HG03378 (cell line): ENCODE measurements around the gene EEF1AKMT2.
A peak's percentile ranks its signal among the peaks of the same experiment; 100 is the strongest.

ENCODE experiments used
- ATAC-seq: cut with Tn5 transposase; IDR thresholded peaks from one replicate; pipeline ENCODE4 v1.9.1; 2021; ENCODE audit warnings: mild to moderate bottlenecking, moderate library complexity; ENCODE audit not compliant: unreplicated experiment

The EEF1AKMT2 gene

DNA sequence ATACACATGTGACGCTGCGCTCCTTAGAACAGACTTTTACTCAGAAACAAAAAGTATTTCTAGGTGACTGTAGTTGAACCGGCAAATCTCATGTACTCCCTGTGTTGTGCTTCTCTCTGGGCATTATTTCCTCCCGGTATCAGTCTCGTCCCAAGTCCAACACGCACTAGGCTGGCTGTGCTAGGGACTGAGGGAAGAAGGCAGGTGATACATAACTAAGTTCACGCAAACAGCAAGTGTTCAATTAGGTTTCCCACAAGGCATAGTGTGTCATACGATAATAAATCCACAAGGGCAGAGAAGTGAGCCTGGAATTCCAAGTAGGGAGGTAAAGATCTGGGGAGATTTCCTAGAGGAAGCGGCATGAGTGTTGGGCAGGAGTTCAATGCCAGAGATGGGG, 67.9 kb downstream of the EEF1AKMT2 start:
- no peak for ATAC-seq

DNA sequence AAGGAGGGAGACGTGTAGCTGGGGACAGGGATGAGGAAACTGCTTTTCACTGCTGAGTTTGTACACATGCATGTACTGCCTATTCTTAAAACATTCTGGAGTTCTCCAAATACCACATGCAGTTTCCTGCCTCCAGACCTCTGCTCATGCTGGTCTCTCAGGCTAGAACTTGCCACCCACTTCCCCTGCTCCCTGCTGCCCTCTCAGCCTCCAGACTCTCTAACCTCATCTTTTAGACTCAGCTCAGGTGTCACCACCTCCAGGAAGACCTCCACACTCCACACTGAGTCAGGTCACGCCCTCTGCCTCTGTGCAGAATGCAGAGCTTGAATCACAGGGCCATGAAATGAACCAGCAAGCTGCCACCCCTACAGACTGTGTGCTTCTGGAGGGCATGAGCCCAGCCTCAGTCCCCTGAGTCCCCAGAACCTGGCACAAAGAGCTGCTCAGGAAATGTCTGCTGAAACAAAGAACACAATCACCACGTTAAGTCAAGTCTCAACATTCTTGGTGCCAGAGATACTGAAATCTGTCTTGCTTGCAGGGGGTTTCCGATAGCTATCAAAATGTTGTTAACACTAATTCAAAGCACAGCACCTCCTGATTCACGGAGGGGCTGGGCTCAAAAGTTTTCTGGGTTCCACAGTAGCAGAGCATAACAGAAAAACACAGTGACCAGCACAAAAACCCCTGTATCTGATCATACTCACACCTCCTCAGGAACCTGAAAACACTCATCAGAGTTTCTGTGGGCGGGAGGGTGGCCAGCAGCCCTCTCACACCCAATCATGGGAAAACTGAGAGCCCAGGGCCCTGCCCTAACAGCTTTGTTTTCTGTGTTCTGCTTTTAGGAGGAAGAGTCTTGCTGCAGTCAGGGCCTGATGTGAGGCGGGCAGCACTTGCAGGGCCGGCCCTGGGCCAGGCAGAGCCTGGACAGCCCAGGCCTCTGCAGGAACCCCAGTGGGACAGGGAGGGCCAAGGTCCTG, 68.6 kb downstream of the EEF1AKMT2 start:
- ATAC-seq, result peak; percentile 62

DNA sequence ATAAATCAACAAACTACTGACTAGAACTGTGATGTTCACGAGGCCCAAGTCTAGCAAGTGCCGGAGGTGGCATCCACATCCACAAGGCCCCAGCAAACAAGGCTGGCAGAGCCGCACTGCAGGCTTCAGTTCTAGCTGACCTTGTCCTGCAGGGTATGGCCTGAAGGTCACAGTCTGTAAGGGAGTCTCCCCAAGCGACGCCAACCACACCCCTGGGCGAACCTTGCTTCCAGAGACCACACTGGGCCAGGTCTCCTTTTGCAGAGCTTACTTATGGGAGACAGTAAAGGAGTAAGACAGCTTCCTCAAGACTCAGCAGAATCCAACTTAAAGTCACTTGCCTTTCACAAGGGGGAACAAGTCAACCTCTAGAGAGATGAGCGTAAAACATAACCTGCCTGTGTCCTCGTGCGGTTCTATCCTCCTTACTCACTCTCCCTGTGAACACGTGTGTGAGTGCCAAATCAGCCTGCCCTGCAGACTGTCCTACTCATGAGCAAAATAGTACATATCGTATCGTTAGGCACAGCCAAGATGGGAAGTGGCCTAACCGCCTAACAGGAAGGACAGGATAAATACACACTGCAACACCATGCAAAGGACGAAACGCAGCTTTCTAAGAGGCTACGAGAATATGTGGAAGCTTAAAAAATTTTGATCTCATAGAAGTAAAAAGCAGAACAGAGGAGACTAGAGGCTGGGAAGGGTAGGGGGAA, 70.2 kb downstream of the EEF1AKMT2 start:
- no peak for ATAC-seq

DNA sequence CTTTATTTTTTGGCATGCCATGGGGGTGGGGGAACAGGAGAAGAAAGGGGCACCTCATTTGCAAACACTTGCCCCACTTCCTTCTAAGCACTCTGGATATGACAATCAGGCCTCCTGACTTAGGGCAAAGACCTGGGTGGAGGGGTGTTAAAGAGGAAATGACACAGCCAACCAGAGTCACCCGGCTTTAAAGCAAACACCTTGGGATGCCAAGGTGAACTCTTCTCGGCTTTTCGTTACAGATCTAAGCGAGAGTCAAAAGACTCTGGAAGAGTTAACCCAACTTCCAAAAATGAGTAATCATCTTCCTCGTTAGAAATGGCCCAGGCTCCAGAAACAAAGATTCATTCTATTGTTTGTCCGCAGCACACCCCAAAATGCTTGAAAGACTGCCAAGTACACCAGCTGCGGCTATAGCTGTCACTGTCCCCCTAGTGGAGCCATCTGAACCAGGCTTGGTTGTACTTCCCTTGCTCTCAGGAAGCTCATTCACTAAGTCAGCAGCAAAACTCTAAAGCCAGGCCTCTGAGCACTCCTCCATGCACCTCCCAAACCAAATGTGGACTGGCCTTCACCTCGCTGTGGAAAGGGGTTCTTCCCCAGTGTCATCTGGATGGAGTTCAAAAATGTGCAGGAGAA, 72.4 kb downstream of the EEF1AKMT2 start:
- peak; percentile 37 for ATAC-seq

DNA sequence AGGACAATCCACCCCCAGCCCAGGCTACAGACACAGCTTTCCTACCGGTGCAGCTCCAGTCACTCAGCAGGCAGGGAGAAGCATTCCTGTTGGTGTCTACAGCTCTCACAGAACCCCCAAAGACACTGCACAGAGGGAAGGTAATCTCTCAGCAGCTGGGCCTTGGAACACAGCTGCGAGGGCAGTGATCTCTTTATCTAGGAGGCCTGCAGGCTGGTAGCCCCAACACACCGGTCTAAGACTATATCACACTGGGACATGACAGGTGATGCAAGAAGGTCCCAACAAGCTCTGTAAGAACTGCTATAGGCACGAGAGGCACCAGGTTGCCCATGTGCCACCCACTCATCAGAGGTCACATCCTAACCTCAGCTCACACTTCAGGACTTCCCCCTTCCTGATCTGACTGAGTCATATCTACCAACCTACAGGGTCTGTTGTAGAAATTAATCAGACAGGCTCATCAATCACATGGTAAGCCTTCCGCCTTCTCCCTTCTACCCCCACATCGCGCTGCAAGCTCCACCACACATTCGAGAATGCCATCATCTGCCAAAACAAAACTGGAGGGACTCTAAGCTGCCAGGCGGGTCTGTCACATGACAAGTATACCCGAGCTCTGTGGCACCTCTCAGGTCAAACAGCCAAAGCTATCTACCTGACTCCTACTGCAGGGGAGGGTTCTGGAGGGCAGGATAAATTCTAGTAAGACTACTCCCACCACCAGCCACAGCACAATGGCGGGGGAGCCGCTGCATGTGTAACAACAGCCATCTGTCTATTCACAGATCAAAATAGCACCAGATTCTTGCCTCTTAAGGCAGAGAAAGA, 73.6 kb downstream of the EEF1AKMT2 start:
- ATAC-seq, result peak; percentile 68

DNA sequence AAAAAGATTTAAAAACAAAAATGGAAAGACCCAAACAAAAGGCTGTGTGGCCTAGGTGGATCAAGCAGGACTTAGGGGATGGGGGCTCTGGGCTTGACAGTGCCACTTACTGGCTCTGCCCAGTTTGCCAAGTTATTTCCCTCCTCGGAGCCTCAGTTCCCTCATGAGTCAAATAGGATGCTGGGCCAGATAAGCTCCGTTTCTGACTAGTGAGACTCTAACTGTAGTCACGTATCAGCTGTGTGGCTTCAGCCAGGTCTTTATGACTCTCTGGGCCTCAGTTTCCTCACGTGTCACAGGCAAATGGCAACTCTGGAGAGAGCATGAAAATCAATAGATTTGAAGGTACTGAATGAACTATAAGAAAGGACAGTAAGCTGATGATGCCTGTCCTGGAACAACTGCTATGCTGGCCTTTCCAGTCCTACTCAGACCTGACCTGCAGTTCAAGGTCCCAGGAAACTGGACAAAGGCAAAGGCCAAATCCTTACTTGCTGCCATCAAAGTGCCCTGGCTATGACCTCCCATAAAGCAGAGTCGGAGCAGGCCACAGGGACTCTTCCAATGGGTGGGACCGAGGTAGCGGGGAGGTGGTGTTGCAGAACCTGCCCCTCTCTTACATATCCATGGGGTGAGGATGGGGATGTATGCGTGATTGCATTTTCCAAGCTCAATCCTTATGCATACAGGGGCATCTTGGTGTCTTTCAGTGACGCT, 74.5 kb downstream of the EEF1AKMT2 start:
- ATAC-seq, result no peak

DNA sequence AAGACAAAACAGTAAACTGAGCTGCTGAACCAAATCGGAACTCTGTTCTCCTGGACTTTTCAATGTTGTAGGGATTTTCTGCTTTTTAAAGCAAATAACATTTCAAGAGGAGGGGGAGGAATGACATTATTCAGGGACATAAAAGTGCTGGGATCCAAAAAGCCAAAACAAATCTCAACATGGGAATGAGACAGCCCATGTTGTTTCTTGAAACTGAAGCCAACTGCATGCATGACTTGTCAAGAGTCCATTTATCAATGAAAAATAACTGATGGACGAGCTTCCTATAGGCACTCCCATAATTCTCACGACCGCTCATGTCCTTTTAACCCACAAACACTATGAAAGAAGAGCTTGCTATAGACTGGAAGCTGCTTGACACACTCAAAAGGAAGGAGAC, 75.3 kb downstream of the EEF1AKMT2 start:
- no peak for ATAC-seq

DNA sequence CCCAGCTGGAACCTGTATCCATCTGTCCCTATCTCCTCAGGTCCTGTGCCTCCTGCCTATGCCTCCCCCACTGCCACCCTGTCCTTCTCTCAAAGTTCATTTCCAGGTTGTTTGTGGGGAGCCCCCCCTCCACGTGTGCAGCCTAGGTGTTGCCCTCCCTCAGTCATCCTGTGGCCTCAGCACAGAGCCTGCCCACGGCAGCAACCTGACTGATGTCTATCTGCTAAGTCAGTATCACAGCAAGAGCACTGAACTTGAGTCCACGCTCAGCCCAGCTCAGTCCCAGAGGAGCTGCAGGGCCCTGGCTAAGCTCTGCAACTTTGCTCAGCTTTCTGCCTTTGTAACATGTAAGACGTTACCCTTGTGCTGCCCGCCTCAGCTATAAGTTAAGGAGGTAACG, 76.2 kb downstream of the EEF1AKMT2 start:
- ATAC-seq, result no peak

DNA sequence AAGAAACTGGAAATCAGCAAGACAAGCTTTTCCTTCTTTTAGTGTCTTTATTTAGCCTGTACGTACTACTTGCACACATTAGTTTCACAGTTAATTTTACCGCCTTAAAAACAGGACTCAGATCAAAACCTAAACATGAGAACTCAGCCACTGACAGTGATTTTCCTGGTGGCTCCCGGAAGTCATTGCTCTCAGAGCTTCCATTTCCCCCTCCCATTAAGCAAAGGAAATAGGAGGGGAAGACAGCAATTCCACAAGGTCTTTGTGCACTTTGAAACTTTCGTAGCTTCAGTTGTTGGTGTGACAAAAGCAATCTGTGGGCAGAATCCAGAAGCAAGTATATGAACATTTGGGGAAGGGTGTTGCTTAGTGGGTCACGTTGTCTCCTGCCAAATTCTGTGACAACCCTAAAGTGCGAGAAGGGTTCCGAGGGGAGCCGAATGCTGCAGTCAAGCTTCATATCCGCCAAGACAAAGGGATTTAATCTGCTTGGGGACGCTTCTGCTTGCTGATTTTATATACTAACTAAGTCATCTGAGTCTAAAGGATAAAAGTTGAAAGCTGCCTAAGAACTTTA, 77.9 kb downstream of the EEF1AKMT2 start:
- no peak for ATAC-seq

DNA sequence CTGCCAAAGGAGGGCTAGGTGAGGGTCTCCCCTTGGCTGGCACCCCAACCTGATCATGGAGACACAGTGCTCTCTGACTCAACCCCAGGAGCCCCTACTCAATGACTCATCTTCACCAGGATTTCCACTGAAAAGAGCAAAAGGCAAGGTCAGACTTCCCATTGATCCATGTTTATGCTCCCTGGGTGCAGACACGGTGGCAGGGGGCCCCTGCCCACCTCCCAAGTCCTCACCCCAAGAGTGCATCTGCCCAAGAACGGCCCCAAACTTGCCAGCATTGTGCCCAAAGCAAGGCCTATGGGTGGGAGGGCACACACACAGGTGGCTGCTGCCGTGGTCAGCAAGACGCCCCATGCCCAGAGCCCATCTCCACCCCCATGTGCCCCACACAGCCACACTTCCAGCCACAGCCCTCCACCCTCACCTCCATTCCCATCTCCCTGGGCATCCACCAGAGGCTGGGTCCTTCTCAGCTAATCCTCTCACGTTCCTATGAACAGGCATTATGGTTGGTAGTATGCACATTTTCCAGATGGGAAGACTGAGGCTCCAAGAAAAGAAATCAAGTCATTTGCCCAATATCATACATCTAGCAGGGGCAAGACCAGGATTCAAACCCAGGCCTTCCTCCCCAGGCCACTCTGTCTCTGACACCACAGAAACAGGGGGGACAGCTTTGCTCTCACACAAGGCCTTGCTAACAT, 78.8 kb downstream of the EEF1AKMT2 start:
- no peak for ATAC-seq

DNA sequence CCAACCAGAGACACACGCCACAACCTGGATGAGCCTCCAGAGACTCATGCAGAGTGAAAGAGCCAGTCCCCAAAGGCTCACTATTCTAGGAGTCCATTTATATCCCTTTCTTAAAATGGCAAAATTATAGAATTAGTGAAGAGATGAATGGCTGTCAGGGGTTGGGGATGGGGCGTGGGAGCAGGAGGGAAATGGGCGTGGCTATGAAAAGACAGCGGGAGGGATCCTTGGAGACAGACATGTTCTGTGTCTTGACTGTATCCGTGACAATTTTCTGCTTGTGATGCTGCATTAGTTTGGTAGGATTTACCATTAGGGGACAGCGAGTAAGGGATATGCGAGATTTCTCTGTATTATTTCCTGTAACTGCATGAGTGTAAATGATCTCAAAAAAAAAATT, 80.5 kb downstream of the EEF1AKMT2 start:
- no peak for ATAC-seq

DNA sequence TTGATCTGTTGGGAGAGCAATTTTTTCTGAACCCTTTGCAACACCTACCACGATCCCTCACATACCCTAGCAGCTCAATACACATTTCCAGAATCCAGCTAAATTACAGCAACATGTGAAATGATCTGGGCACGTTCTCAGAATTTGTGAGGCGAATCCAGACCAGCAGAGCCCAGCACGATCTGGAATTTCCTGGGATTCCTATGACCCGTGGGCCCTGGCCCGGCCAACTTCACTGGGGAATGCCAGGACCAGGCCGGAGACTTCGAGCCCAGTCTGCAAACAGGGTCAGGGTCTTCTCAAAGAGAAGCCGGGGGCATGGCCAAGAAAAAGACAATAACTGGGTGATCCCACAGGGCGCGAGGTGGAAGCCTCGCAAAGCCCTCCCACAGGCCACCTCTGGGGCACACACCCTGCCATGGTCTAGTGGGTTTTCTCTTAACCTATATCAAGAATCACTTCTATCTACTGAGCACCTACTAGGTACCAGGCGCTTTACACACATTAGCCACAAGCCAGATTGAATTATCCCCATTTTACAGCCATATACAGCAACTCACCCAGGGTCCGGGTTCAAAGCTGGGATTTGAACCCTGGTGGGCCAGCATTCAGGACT, 81.3 kb downstream of the EEF1AKMT2 start:
- ATAC-seq, result no peak

DNA sequence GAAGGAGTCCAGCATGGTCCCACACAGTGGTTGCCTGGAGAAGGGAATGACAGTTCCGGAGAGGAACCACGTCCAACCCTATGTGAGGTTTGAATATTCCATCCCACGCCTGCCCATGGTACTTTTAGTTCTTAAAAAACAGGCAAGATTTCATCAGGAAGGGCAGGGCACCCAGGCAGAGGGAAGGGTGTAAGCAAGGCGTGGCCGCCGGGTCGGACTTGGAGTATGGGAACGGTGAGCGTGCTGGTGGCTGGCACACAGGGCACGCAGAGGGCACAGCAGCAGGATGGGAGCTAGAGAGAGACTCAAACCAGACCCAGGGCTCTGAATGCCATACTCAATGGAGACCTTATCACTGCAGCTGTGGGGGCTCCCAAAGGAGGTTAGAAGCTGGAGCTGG, 81.8 kb downstream of the EEF1AKMT2 start:
- no peak for ATAC-seq

DNA sequence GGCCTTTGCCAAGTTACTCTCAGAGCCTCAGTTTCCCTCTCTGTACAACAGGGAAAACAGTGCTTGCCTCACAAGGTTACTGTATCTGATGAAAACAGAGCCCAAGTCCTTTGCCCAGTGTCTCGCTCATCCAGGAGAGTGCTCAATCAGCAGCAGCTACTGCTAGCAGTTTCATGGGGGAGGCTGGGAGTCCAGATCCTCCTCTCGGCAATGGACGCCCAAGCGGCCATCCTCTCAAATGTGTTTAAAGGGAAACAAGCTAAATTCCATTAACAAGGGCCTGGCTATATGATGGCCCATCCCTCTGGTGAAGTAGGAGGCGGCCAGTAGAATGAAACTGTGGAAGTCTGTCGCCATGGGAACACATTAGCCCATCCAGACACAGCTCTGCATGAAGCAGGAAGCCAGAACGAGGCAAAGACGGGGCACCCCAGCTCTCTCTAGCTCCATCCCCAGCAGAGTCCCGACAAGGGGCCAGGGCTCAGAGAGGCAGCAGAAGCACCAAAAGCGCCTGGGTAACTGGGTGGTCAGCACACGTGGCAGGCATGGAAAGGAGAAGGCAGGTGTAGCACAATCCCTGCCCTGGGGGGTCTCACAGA, 82.7 kb downstream of the EEF1AKMT2 start:
- no peak for ATAC-seq

DNA sequence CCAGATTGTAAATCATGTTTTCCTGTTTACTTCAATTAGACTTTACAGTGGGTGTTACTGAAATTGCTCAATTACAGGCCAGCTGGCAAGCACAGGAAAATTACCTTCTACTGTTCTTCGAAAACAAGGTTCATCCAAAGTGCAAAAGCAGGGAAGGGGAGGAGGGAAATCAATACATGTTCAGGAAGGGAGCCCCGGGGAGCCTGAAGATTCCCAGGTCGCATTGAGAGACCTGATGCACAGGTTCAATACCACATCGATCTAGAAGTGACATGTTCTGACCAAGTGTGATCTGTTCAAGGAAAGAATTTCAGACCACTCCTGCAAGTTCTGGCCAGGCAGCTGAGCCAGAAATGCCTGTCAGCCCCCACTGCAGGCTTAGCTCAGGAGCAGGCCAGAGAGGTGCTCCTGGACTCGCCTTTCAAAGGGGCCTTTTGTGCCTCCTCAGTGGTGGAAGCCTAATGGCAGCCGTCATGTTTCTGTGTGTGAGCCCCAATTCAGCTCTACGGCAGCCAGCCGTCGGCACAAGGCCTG, 83.4 kb downstream of the EEF1AKMT2 start:
- no peak for ATAC-seq
